NCI-H2171 (cell line): ENCODE results near the gene FGD1.

Experiments
- DNase-seq: peaks from one replicate; lab custom pipeline; 2025; lab: John Stamatoyannopoulos, UW

The FGD1 gene

GRCh38 chrX:54397113-54397512, 98.9 kb downstream of the FGD1 start:
- no peak for DNase-seq
